ENCODE measurements around the gene SCG2. TPM values are rescaled to one million over a fixed set of nuclear protein-coding genes. Genes with fewer than 3 reads are reported as not detected.

Gene SCG2
- polyA plus RNA-seq, 10 donors, result 0.05 to 0.21 (median 0.12) TPM; not detected in 3

GRCh38 chr2:223580951-223581350, 21.2 kb downstream of the SCG2 start:
- DNase-seq, result peak; percentile 64 to 77 (median 72)

DNA sequence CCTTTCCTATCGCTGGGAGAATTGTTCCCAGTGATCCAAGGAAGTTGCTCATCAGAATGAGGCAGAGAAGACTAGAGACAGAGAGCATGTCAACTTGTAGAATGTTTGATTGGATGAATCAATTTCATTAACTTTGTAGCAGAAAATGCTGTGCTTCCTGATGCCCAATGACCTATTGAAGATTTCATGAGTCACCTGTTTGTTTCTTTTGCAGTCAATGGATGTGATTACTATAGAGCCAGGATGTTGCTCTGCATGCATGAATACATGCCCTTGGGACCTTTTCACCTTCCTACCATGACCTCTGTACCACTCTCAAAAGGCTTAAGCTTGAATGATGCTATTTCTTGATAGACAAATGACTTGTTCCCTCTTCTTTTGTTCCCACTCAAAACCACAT, 23.3 kb downstream of the SCG2 start:
- no peak for DNase-seq

GRCh38 chr2:223576873-223577272, 25.3 kb downstream of the SCG2 start:
- DNase-seq, result peak in 1 of 3 donors; percentile 73

DNA sequence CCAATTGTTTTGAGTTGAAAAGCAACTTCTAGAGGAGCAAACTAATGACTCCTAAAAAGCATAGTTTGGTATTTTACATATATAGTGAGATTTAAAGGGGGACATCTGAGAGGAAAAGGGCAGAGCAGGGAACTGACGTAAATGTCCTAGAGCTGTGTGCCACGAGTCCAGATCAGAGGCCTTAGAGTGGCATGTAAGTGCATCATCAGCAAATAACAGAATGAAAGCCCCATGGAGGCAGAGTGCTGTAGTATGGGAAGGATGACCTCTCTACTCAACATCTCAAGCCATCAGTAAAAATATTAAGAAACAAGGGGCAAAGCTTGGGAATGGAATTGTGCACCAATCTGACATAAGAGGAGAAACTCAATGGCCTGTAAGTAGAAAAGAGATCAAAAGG, 31.4 kb downstream of the SCG2 start:
- DNase-seq, result no peak

DNA sequence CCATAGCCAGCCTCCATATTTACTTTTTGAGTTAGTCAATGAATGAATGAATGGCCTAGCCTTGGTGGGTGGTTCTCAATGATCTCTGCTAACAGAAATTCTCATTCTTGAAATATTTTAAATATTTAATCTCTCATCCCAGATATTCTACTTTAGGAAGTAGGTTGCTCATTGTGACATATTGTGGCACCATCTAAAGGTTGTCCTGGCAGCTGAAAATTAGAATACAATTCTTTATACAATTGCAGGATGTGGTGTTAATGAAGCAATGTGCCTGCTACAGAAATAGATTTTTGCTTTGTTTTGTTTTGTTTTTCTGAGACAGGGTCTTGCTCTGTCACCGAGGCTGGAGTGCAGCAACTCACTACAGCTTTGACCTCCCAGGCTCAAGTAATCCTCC, 35.8 kb downstream of the SCG2 start:
- DNase-seq, result no peak

DNA sequence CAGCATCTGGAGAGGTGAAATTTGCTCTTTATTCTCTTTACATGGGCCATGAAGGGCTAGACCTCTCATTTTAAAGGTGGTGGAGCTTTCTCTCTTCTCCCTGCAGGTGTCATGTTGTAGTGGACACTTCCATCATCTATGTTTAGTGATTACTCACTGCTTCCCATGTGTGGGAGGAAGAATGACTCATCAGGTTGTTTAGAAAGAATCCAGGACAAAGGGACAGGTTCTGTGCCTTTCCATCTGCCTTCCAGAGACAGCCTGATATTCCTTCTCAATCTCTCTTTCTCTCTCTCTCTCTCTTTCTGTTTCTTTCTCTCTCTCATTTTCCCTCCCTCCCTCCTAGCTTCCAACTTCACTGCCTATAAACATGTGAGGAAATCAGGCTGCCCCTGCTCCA, 38.7 kb downstream of the SCG2 start:
- DNase-seq, result peak in 1 of 3 donors; percentile 28

DNA sequence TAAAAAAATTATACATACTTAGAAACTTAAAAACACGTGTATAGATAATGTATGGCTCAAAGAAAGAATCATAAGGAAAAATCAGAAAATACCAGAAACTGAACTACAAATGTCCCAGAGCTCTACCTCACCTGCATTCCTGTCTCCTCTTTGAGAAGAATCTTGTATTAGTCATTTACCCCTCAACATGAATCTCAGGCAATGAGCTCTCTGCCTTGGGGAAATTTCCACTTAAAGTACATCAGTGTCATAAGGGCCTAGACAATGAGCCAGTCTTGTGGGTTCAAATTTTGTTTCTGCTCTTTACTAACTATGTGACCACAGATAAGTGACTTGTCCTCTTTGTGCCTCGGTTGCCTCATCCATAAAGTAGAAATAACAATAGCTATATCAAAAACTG, 40.1 kb downstream of the SCG2 start:
- no peak for DNase-seq

GRCh38 chr2:223560749-223561435, 41.3 kb downstream of the SCG2 start:
- DNase-seq, result no peak

DNA sequence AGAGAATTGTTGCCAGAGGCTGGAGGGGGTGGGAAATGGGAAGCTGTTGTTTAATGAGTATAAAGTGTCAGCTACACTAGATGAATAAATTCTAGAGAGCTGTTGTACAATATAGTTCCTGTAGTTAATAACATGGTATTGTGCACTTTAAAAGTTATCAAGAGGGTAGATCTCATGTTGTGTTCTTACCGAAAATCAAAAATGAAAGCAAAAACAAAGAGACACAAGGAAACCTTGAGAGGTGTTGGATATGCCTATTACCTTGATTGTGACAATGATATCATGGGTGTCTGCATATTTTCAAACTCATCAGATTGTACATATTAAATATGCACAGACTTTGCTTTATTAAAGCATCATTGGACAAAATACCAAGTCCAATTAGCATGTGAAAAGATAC, 43.2 kb downstream of the SCG2 start:
- DNase-seq, result no peak

- DNase-seq, result no peak
Measured at GRCh38 chr2:223554923-223555322, 47.2 kb downstream of the SCG2 start.

- peak in 2 of 3 donors; percentile 5 to 82 for DNase-seq
Measured at GRCh38 chr2:223549215-223549614, 52.9 kb downstream of the SCG2 start.

GRCh38 chr2:223548194-223548593, 54.0 kb downstream of the SCG2 start:
- no peak for DNase-seq

Other genes starting within 250 kb of the SCG2 start
- gene AP1S3, start 235.2 kb upstream of the SCG2 start, polyA plus RNA-seq (ENCODE audit: insufficient read length in 10 of 10), result 1 to 10 TPM in 1 of 10 donors, under 1 TPM in 9; 0.35 to 1.3 (median 0.81) TPM